SK-N-SH treated with all-trans-retinoic acid at 6 μM for 48 hours (cell line): ENCODE measurements around the gene DCXR.

Source experiments
- ARNTL ChIP-seq: fragments of 450-650 bp; formaldehyde crosslinking; IDR thresholded peaks from 2 replicates; pipeline ENCODE4 v1.5.0; 2020; ENCODE audit warnings: low read depth, mild to moderate bottlenecking, moderate library complexity, borderline replicate concordance
- CREB5 ChIP-seq: fragments of 250-450 bp; sonication (Bioruptor Pico); IDR thresholded peaks from 2 replicates; pipeline ENCODE4 v1.5.1; 2020; ENCODE audit warnings: low read depth, mild to moderate bottlenecking, moderate library complexity
- CSRNP3 ChIP-seq: fragments of 250-450 bp; sonication (Bioruptor Pico); IDR thresholded peaks from 2 replicates; pipeline ENCODE4 v1.5.1; 2021; ENCODE audit warnings: mild to moderate bottlenecking, moderate library complexity
- ISL1 ChIP-seq: fragments of 250-450 bp; sonication (Bioruptor Pico); IDR thresholded peaks from 2 replicates; pipeline ENCODE4 v2.1.2; 2022; ENCODE audit warnings: mild to moderate bottlenecking, moderate library complexity
- POU6F1 ChIP-seq: fragments of 250-450 bp; sonication (Bioruptor Pico); IDR thresholded peaks from 2 replicates; pipeline ENCODE4 v1.8.0; 2021; ENCODE audit warnings: low read depth, mild to moderate bottlenecking, moderate library complexity, borderline replicate concordance
- RARB ChIP-seq: fragments of 250-450 bp; sonication (Bioruptor Pico); IDR thresholded peaks from 2 replicates; pipeline ENCODE4 v1.8.0; 2021; ENCODE audit warnings: mild to moderate bottlenecking, moderate library complexity
- TCF4 ChIP-seq: fragments of 250-450 bp; sonication (Bioruptor Pico); IDR thresholded peaks from 2 replicates; pipeline ENCODE4 v1.8.0; 2021; ENCODE audit warnings: mild to moderate bottlenecking, moderate library complexity, borderline replicate concordance
- TOX ChIP-seq: fragments of 250-450 bp; sonication (Bioruptor Pico); IDR thresholded peaks from 2 replicates; pipeline ENCODE4 v1.8.0; 2021; ENCODE audit warnings: mild to moderate bottlenecking, moderate library complexity, borderline replicate concordance
- ZFP3 ChIP-seq: fragments of 250-450 bp; sonication (Bioruptor Pico); IDR thresholded peaks from 2 replicates; pipeline ENCODE4 v1.5.0; 2020; ENCODE audit warnings: mild to moderate bottlenecking, moderate library complexity
- ZFP30 ChIP-seq: fragments of 450-650 bp; formaldehyde crosslinking; IDR thresholded peaks from 2 replicates; pipeline ENCODE4 v1.5.0; 2022; ENCODE audit warnings: mild to moderate bottlenecking, moderate library complexity
- ZNF565 ChIP-seq: fragments of 450-650 bp; formaldehyde crosslinking; conservative IDR thresholded peaks from 2 replicates; pipeline ENCODE4 v1.5.0; 2020; ENCODE audit warnings: low read depth, mild to moderate bottlenecking, moderate library complexity
- ZNF70 ChIP-seq: fragments of 450-650 bp; formaldehyde crosslinking; IDR thresholded peaks from 2 replicates; pipeline ENCODE4 v1.5.0; 2020; ENCODE audit warnings: mild to moderate bottlenecking, moderate library complexity

- TF ChIP-seq TCF4 (CRISPR knock-in tag): no peak
- no peak for TF ChIP-seq ZNF565
- no peak for TF ChIP-seq POU6F1 (CRISPR knock-in tag)
- TF ChIP-seq CREB5 (CRISPR knock-in tag): no peak
- no peak for TF ChIP-seq ARNTL (CRISPR knock-in tag)
- no peak for TF ChIP-seq CSRNP3 (CRISPR knock-in tag)
- TF ChIP-seq ZFP30 (CRISPR knock-in tag): no peak
- TF ChIP-seq ISL1: no peak
- TF ChIP-seq RARB (CRISPR knock-in tag): no peak
- no peak for TF ChIP-seq ZFP3
- no peak for TF ChIP-seq TOX (CRISPR knock-in tag)
- no peak for TF ChIP-seq ZNF70 (CRISPR knock-in tag)
Measured at GRCh38 chr17:82084373-82085030, 47.0 kb upstream of the DCXR start.
